Left forelimb (tissue), 1 donor: Measurements from ENCODE around the gene CZIB.
"Not testable (repeated sequence)": the region's sequence is repeated elsewhere in the genome, so short reads cannot be mapped to it uniquely, and the experiment has no call there.

Experiments
- DNase-seq: peaks from one replicate; pipeline ENCODE4 v3.0.0-alpha.2; 2018; ENCODE audit warnings: low spot score

The CZIB gene

DNA sequence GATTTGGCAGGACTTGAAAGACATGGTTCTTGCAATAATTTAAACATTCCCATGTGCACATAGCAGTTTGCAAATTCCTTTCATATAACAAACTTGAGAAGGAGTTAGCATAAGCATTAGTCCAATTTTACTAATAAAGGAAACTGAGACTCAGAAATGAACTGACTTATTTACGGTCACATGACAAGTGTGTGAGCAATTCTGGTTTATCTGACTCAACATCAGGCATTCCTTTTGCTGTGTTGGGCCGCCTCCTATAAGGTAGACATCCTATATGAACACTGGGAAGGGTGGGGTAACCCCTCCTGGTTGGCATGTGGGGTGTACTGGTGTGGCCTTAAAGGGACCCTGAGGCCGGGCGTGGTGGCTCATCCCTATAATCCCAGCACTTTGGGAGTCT lies 32.3 kb downstream of the CZIB start:
- no peak for DNase-seq

DNA sequence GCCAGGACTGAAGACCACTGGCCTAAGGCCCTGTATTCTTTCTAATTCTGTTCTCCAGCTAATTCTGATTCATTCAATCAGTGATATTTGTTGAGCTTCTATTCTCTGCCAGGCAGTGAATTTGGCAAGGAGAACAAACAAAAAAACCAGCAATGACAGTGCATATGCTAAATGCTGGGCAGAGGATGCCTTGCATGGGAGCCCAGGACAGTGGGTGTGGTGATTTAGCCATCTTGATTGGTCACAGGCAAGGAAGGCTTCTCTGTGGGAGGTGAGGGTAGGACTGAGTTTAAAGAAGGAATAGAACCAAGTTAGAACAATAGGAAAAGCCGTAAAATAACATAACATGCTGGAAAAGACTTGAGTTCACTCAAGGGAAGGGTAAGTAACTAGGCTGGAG lies 33.0 kb downstream of the CZIB start:
- no peak for DNase-seq

DNA sequence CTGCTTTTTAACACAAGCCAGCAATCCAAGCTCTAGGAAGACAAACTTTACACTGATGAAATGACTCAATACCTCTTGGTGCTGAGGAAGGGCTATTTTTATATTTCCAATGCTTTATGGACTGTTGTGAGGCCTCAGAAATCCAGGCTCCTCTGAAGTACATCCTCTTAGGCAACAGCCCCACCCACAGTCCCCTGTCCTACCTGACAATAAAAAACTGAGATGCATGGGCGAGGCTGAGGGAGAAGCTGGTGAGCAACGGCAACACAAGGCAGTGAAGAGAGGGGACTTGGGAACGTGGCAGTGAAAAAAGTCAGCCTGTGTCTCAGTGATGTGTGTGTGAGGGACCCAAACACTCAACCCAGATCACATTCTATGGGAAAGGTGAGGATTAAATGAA lies 33.9 kb downstream of the CZIB start:
- no peak for DNase-seq

DNA sequence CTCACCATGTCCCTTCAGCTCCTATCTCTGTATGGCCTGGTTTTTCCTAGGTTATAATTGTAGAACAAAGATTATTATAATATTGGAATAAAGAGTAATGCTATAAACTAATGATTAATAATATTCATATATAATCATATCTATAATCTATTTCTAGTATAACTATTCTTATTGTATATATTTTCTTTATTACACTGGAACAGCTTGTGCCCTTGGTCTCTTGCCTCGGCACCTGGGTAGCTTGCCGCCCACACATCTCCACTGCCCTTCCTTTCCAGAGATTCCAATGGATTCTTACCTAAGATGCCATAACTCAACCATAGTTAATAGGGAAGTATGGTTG lies 34.5 kb downstream of the CZIB start:
- not testable (repeated sequence) for DNase-seq

DNA sequence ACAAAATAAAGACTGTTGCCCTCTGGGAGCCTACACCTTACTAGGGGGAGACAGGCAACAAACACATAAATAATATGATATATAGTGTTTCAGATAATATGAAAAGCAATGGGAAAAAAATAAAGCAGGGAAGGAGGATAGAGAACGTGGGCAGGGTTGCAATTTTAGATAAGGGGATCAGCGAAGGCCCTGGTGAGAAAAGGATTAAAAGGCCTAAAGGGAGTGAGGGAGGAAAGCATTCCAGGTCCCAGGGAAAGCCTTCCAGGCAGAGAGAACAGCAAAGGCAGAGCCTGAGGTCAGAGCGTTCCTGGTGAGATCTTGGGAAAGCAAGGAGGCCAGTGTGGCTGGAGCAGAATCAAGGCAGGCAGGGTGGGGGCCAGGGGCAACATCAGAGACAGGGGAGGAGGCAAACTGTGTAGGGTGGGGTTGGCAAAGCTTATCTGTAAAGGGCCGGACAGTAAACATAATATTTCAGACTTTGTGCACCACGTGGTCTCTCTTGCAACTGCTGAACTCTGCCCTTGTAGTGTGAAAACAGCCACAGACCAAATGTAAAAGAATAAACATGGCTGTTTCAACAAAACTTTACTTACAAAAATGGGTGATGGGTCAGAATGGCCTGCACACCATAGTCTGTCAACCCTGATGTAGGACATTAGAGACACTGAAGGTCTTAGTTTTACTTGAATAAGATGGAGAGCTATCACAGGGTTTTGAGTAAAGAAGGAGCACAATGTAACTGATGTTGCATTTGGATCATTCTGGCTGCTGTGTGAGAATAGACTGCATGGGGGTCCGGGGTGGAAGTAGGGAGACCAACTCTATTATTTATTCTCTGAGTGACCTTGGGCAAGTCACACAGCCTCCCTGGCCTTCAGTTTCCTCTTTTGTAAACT lies 37.1 kb downstream of the CZIB start:
- no peak for DNase-seq

GRCh38 chr1:53182716-53183094 lies 37.7 kb downstream of the CZIB start:
- DNase-seq, result no peak

GRCh38 chr1:53182111-53182593 lies 38.3 kb downstream of the CZIB start:
- peak; percentile 73 for DNase-seq

DNA sequence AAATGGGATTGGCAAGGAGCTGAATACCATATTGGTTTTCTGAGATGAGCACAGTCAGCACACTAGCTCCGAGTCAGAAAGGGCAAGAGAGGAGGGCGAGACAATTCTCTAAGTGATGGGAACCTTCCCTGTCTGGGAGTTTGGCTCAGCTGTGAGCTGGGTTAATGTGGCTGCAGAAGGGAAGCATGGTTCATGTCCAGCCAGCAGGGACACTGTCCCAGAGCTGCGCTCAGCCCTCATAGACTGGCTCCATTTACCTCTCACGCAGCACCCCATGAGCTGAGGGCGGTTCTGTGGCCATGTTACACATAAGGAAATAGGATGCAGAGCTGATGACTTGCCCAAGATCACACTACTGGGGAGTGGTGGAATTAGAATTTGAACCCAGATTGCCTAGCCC lies 39.5 kb downstream of the CZIB start:
- no peak for DNase-seq

DNA sequence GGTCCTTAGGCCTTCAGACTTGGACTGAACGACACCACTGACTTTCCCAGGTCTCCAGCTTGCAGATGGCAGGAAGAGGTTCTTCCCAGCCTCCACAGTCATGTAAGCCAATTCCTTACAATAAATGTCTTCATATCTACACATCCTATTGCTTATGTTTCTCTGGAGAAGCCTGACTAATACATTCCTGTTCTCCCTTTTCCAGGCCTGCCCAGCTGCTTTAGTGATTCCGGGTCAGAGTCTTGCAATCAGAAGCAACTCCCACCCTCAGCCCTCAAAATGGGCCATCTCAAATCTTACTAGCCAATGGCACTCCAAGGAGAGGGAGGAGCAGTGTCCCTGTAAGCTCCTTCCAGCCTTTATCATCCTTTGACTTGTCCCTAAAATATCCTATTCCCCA lies 40.2 kb downstream of the CZIB start:
- DNase-seq, result no peak

DNA sequence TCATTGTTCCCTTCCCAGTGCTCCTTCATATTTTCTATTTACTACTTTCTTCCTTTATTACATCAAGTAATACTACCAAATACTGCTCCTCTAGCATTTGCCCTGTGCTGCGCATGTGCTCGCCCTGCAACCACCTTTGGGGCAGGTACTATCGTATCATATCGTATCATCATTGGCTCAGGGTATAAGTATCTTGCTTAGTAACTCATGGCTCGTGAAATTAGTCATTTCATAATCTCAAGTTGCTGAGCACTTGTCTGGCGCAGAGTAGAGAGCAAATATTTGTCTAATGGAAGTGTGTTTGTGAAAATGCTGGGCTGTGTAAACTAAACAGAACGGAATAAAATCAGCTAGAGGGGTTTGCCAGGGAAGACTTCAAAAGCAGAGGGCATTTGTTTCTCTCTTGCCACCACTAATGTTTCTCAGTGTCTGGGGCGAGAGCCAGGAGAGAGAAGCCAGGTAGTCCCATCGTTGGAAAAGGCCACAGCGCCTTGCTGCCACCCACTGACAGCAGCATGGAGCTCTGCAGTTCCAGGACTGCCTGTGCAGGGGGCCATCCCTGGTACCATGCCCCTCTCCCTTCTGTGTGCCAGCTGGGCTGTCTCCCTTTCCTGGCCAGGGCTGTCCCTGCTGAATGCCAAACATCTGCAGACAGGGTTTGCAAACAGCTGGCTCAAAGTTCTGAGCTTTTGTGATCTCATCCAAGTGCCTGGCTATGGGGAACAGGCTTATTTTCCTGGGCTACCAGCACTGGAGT lies 43.8 kb downstream of the CZIB start:
- no peak for DNase-seq

DNA sequence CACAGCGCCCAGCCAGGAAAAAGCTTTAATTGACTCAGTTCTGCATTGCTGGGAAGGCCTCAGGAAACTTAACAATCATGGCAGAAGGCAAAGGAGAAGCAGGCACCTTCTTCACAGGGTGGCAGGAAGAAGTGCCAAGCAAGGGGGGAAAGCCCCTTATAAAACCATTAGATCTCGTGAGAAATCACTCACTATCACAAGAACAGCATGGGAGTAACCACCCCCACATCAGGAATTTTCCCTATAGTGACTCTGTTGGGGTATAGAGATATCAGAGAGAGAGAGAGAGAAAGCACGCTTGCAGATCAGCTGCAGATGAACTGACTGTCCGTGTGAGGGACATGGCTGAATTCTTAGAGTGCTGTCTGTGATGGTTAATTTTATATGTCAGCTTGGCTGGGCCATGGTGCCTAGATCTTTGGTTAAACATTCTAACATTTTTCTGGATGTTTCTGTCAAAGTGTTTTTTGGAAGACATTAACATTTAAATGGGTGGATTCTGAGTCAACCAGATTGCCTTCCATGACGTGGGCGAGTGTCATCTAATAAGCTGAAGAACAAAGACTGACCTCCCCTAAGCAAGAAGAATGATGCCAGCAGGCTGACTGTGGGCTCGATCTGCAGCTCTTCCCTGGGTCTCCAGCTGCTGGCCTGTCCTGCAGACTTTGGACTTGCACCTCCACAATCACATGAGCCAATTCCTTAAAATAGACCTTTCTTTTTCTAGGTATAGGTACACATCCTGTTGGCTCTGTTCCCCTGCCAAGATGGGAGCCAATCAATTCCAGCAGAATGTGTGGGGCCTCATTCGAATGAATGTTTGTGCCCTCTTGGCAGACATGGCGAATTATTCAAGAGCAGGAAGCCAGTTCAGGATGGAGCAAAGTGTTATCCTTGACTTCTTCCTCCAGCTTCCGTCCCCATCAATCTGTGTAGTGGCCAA lies 45.2 kb downstream of the CZIB start:
- DNase-seq, result no peak

DNA sequence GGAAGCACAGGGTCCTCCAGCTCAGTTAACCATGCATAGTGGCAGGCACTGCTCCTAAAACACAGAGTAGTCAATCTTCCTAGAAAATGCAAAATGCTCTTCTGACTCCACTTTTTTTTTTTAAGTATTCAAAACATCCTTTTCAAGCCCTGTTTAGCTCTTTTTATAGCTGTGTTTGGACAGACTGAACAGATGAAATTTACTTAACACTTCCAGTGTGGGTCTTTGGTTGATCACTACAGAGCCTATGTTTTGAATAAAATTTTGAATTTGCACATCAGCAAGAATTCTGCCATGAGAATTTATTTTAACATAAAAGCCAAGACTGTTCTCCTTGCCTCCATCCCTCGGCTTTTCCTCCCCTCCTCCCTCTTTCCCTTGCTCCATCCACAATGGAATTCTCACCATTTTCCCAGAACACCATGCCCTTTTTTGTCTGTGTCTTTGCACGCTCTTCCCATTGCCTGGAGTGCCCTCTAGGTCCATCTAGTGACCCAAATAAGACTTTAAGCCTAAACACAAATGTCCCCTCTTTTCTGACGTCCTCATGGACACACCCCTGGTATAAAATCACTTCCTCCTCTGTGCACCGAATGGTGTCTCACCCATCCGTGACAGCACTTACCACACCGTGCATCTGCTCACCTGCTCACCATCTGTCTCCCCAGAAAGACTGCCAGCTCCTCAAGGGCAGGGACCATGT lies 47.9 kb downstream of the CZIB start:
- DNase-seq, result no peak

DNA sequence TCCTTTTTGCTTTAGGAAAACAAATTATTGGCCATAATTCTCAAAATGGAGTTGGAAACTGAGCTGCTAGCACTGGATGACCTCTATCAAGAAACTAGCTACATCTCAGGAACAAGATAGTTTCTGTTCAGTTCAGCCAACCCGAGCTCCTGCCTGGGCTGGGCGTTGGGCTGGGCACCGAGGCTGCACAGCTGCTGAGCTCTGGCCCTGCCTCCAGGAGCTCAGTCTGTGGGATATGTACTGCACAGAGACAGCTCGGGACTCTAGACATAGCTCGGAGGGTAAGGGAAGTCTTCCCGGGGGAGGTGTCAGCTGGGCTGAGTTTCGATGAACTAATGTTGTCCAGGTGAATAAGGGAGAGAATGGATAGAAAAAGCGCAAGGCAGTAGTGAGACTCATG lies 53.5 kb downstream of the CZIB start:
- no peak for DNase-seq

DNA sequence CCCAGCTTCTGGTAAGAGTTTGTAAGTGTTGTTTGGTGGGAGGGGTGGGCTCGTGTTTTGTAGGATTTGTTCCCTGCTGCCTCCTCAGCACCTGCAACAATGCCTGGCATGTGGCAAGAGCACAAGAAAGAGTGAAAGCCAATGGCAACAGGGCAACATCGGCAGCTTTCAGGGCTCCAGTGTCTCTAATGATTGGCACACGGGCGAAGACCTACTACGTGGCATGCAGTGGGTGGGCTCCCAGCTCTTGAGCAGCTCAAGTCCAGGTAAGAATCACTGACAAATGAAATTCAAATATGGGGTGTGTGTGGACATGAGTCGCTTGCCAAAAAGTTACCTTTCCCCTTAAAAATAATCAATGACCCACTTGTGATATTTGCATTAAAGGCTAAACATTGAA lies 54.1 kb downstream of the CZIB start:
- no peak for DNase-seq

- no peak for DNase-seq
Observed at GRCh38 chr1:53165408-53165961, 54.9 kb downstream of the CZIB start.
